ENCODE measurements around the gene CLEC7A.

DNA sequence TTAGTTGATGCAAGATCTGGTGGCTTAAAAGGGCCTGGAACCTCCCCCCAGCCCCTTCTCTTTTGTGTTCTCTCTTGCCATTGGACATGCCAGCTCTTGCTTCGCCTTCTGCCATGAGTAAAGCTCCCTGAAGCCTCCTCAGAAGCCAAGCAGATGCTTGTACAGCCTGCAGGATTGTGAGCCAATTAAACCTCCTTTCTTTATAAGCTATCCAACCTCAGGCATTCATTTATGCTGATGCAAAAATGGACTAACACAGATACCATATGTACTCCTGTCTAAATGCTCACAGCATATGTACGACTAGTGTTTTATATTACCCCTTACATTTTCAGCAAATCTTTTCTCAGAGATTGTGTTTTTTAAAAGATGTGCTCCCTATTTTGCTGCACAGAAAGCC lies 57.9 kb downstream of the CLEC7A start:
- TF ChIP-seq, protein P1, sequence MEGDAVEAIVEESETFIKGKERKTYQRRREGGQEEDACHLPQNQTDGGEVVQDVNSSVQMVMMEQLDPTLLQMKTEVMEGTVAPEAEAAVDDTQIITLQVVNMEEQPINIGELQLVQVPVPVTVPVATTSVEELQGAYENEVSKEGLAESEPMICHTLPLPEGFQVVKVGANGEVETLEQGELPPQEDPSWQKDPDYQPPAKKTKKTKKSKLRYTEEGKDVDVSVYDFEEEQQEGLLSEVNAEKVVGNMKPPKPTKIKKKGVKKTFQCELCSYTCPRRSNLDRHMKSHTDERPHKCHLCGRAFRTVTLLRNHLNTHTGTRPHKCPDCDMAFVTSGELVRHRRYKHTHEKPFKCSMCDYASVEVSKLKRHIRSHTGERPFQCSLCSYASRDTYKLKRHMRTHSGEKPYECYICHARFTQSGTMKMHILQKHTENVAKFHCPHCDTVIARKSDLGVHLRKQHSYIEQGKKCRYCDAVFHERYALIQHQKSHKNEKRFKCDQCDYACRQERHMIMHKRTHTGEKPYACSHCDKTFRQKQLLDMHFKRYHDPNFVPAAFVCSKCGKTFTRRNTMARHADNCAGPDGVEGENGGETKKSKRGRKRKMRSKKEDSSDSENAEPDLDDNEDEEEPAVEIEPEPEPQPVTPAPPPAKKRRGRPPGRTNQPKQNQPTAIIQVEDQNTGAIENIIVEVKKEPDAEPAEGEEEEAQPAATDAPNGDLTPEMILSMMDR (IDR thresholded peaks at IDR 0.05; ENCODE audit: borderline replicate concordance, extremely low read depth, low read length, poor library complexity, severe bottlenecking) = no peak
- TF ChIP-seq EZH2 (IDR thresholded peaks at IDR 0.05; ENCODE audit: borderline replicate concordance, low read depth, low read length, severe bottlenecking) = no peak
